OCI-LY3 (cell line): ENCODE results near the gene OARD1.

ENCODE experiments used
- EZH2phosphoT487 ChIP-seq: fragments of 200-600 bp; shearing (Covaris generic); IDR thresholded peaks from 2 replicates; pipeline ENCODE4 v1.6.1; 2018; ENCODE audit warnings: antibody characterized with exemption, mixed run types, low read depth
- TF ChIP-seq, protein P1 (sequence below): fragments of 200-600, 300-600 bp; sonication (generic); IDR thresholded peaks from 2 replicates; pipeline ENCODE4 v1.5.1; 2014; ENCODE audit warnings: antibody characterized with exemption, low read length, low read depth

DNA sequence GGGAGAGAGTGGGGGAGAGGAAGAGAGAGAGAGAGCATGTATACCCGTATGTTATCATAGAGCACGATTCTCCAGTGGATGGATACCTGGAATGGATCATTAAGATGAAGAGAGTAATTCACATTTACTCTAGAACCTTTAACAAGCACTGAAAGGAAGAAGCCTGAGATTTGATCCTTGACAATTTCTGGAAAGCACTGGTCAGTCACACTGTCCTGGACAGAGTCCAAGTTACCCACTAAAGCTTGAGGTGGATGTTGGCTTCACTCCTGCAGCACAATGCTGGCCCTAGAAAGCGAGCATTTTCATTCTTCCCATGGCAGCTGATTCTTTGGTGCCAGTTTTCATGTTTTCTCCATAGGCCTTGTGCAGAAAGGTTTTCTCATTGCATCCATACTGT, 26.2 kb upstream of the OARD1 start:
- TF ChIP-seq, protein P1, sequence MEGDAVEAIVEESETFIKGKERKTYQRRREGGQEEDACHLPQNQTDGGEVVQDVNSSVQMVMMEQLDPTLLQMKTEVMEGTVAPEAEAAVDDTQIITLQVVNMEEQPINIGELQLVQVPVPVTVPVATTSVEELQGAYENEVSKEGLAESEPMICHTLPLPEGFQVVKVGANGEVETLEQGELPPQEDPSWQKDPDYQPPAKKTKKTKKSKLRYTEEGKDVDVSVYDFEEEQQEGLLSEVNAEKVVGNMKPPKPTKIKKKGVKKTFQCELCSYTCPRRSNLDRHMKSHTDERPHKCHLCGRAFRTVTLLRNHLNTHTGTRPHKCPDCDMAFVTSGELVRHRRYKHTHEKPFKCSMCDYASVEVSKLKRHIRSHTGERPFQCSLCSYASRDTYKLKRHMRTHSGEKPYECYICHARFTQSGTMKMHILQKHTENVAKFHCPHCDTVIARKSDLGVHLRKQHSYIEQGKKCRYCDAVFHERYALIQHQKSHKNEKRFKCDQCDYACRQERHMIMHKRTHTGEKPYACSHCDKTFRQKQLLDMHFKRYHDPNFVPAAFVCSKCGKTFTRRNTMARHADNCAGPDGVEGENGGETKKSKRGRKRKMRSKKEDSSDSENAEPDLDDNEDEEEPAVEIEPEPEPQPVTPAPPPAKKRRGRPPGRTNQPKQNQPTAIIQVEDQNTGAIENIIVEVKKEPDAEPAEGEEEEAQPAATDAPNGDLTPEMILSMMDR: no peak
- TF ChIP-seq EZH2phosphoT487: no peak
